Lower leg skin (tissue), 4 donors: Measurements from ENCODE around the gene CIZ1. TPM values are rescaled to one million over a fixed set of nuclear protein-coding genes. Genes with fewer than 3 reads are reported as not detected.

ENCODE experiments used
- DNase-seq, 2 donors: peaks; one replicate each; pipeline ENCODE4 v3.0.0-alpha.2; 2019; ENCODE audit warnings: low spot score in 2 of 2
- H3K4me3 ChIP-seq: fragments of 200-600 bp; sonication (generic); 2 replicates; pipeline ENCODE4 v1.5.1; 2017; ENCODE audit warnings: mild to moderate bottlenecking, low read depth; ENCODE audit not compliant: poor library complexity, severe bottlenecking
- POLR2A ChIP-seq, 2 donors: fragments of 450-650 bp; IDR thresholded peaks; one replicate each; pipeline ENCODE4 v1.6.1; 2016 to 2017; ENCODE audit warnings: antibody characterized with exemption in 2 of 2, mild to moderate bottlenecking in 1 of 2, moderate library complexity in 1 of 2
- WGBS, 2 donors: methylation state at CpG; one replicate each; pipeline ENCODE4 v1.1.5; 2018; 5-methylcytosine and 5-hydroxymethylcytosine counted together
- intact Hi-C: fragments of 100-400 bp; cut with DNase I; formaldehyde crosslinking; loops from one replicate; pipeline ENCODE4 v1.15.0; 2023; ENCODE audit warnings: low total_unique reads
- total RNA-seq, 4 donors: library from RNA; depleted of rRNA; stranded (reverse); fragments of >200 nt; gene quantifications; one replicate each; pipeline ENCODE4 v1.1.0, GENCODE V29; 2016
- TF ChIP-seq, protein P1 (sequence below), 3 donors: fragments of 450-650 bp; IDR thresholded peaks; one replicate each; pipeline ENCODE4 v1.5.1; 2016; ENCODE audit warnings: antibody characterized with exemption in 3 of 3, mild to moderate bottlenecking in 3 of 3, moderate library complexity in 2 of 3

The CIZ1 gene
- total RNA-seq, 4 donors from 2014 or later, result 71.6 to 135 (median 83.9) TPM

GRCh38 chr9:128203707-128204551, 12.6 kb upstream of the CIZ1 start:
- no peak for DNase-seq
- 1% methylated on average over 22 to 38 of the region's 67 CpGs for WGBS, 2 donors
- no peak for TF ChIP-seq POLR2A (IDR thresholded peaks at IDR 0.05)
- TF ChIP-seq, protein P1, sequence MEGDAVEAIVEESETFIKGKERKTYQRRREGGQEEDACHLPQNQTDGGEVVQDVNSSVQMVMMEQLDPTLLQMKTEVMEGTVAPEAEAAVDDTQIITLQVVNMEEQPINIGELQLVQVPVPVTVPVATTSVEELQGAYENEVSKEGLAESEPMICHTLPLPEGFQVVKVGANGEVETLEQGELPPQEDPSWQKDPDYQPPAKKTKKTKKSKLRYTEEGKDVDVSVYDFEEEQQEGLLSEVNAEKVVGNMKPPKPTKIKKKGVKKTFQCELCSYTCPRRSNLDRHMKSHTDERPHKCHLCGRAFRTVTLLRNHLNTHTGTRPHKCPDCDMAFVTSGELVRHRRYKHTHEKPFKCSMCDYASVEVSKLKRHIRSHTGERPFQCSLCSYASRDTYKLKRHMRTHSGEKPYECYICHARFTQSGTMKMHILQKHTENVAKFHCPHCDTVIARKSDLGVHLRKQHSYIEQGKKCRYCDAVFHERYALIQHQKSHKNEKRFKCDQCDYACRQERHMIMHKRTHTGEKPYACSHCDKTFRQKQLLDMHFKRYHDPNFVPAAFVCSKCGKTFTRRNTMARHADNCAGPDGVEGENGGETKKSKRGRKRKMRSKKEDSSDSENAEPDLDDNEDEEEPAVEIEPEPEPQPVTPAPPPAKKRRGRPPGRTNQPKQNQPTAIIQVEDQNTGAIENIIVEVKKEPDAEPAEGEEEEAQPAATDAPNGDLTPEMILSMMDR (IDR thresholded peaks at IDR 0.05), result no peak
- intact Hi-C loops, result no loop called here
- peak overlapping the region; percentile 60 for H3K4me3 ChIP-seq

GRCh38 chr9:128203024-128203706, 11.8 kb upstream of the CIZ1 start, which contains the start of gene DNM1:
Gene DNM1 (plus strand): TSS chr9:128203379. CDS start chr9:128203471, 92 bp downstream.
- DNase-seq, result no peak
- intact Hi-C loops, result no loop called here
- TF ChIP-seq, protein P1 (IDR thresholded peaks at IDR 0.05), result no peak
- no peak for TF ChIP-seq POLR2A (IDR thresholded peaks at IDR 0.05)
- H3K4me3 ChIP-seq, result peak within 1 kb of the TSS; percentile 60
- WGBS, 2 donors, result 0 to 1% methylated on average over 17 to 50 of the region's 72 CpGs

GRCh38 chr9:128202648-128203023, 11.3 kb upstream of the CIZ1 start:
- intact Hi-C loops, result no loop called here
- no peak for TF ChIP-seq POLR2A (IDR thresholded peaks at IDR 0.05)
- TF ChIP-seq, protein P1 (IDR thresholded peaks at IDR 0.05), result no peak
- no peak for DNase-seq
- WGBS, 2 donors, result 14 to 21% methylated on average over 2 of the region's 2 CpGs
- no peak overlapping the region for H3K4me3 ChIP-seq

DNA sequence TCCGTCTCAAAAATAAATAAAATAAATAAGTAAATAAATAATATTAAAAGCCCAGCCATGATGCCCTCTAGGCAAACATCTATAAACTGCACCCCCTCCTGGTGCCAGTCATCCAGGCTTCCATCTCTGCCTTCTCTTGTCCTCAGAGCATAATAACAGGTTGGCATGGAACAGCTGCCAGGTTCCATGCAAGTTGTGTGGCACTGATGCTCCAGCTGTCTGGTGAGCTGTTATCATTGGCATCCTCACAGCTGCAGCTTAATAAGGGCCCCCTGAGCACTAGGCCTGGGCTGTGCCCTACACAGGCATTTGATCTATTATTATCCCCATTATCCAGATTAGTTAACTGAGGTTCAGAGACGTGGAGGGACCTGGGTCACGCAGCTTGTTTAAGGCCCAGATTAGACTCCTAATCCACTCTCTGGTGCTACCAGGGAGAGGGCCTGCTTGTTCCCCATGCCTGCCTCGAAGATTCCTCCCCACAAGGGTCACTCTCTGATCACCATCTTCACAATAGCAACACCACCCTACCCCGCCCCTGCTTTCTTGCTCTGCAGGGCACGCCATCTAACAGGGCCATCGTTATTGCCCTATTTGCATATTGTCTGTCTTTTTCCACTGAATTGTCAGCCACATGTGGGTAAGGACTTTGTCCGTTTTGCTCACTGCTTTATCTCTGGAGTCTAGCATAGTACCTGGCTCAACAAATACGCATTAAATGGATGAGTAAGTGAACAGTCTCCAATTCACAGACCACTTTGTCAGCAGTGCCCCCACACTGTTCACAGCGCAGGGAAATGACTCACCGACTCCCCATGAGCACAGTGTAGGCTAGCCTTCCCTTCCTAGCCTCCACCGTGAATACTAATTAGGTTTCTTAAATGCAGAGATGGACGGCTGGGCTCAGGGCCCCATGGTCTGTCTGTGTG, 10.3 kb upstream of the CIZ1 start:
- DNase-seq, result no peak
- H3K4me3 ChIP-seq, result no peak overlapping the region
- 85 to 88% methylated on average over 13 of the region's 13 CpGs for WGBS, 2 donors
- intact Hi-C loops, result no loop called here
- TF ChIP-seq POLR2A (IDR thresholded peaks at IDR 0.05), result no peak
- TF ChIP-seq, protein P1 (IDR thresholded peaks at IDR 0.05), result no peak

DNA sequence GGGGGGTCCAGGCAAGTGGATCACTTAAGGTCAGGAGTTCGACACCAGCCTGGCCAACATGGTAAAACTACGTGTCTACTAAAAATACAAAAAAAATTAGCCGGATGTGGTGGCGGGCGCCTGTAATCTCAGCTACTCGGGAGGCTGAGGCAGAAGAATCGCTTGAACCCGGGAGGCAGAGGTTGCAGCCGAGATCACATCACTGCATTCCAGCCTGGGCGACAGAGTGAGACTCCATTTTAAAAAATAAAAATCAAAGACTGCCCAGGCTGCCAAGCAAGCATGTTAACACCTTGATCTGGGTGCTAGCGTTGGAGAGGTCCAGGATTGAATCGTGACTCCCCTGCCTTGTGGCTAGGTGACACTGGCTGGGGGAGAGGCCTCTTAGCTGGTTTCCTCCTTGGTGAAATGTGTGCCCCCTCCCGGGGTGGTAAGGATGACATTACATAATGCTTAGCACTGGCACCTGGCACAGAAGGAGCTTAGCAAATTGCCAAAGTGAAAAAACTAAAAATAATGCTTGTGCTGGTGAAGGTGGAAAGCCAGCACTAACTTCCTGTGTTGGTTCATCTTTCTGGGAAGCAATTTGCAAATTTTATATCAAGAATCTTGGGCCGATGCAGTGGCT, 2.2 kb upstream of the CIZ1 start:
- no peak overlapping the region for H3K4me3 ChIP-seq
- WGBS, 2 donors, result 62 to 73% methylated on average over 14 of the region's 14 CpGs
- TF ChIP-seq, protein P1 (IDR thresholded peaks at IDR 0.05), result no peak
- TF ChIP-seq POLR2A (IDR thresholded peaks at IDR 0.05), result no peak
- DNase-seq, result no peak
- intact Hi-C loops, result no loop called here
